ENCODE measurements around the gene DPPA4.
"Not testable (repeated sequence)": the region's sequence is repeated elsewhere in the genome, so short reads cannot be mapped to it uniquely, and the experiment has no call there.

DNA sequence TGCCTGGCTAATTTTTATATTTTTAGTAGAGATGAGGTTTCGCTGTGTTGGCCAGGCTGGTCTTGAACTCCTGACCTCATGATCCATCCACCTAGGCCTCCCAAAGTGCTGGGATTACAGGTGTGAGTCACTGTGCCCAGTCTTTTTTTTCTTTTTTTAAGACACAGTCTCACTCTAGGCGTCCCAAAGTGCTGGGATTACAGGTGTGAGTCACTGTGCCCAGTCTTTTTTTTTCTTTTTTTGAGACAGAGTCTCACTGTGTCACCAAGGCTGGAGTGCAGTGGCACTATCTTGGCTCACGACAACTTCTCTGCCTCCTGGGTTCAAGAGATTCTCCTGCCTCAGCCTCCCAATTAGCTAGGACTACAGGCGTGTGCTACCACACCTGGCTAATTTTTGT is 37.1 kb upstream of the DPPA4 start:
- not testable (repeated sequence) for TF ChIP-seq CTCF (IDR thresholded peaks at IDR 0.05 in 8 of 11, conservative IDR thresholded peaks at IDR 0.05 in 3 of 11); POLR2AphosphoS5 (IDR thresholded peaks at IDR 0.05); POLR2A (IDR thresholded peaks at IDR 0.05)

All from spleen (tissue), 7 donors.